DND-41 (cell line): ENCODE results near the gene VAMP2.

Experiments
- ATAC-seq: fragments of 200-7000 bp; cut with Tn5 transposase; 3 replicates; pipeline ENCODE4 v1.9.1; 2021; ENCODE audit warnings: low read depth; ENCODE audit not compliant: insufficient read depth
- DNase-seq: peaks from one replicate; pipeline ENCODE4 v3.0.0-alpha.2; 2020
- H2AFZ ChIP-seq: 2 replicates; pipeline ENCODE4 v1.6.0; 2012; ENCODE audit warnings: low read depth, low read length
- H3K27ac ChIP-seq: 2 replicates; pipeline ENCODE4 v1.5.1; 2012; ENCODE audit warnings: low read length, inconsistent platforms
- H3K27me3 ChIP-seq: fragments of 200-600 bp; sonication (generic); 2 replicates; pipeline ENCODE4 v1.6.0; 2012; ENCODE audit warnings: low read length, mild to moderate bottlenecking, inconsistent platforms; ENCODE audit not compliant: insufficient read depth, poor library complexity
- H3K36me3 ChIP-seq: 2 replicates; pipeline ENCODE4 v1.5.1; 2012; ENCODE audit warnings: low read length, inconsistent platforms; ENCODE audit not compliant: insufficient read depth
- H3K4me1 ChIP-seq: 2 replicates; pipeline ENCODE4 v1.5.1; 2012; ENCODE audit warnings: mild to moderate bottlenecking, low read length; ENCODE audit not compliant: insufficient read depth
- H3K4me2 ChIP-seq: 2 replicates; pipeline ENCODE4 v1.6.0; 2012; ENCODE audit warnings: mild to moderate bottlenecking, moderate library complexity, low read length, inconsistent platforms; ENCODE audit not compliant: insufficient read depth
- H3K4me3 ChIP-seq, 2 experiments: fragments of 200-600 bp in 1 of 2; shearing (Covaris generic) in 1 of 2; 2 replicates each; pipeline ENCODE4 v1.5.1; 2012 to 2016; ENCODE audit warnings: inconsistent platforms in 2 of 2, low read length in 2 of 2, mild to moderate bottlenecking in 2 of 2, low read depth in 1 of 2, moderate library complexity in 1 of 2
- H3K79me2 ChIP-seq: 2 replicates; pipeline ENCODE4 v1.6.0; 2012; ENCODE audit warnings: low read length, inconsistent platforms; ENCODE audit not compliant: insufficient read depth
- H3K9ac ChIP-seq: 2 replicates; pipeline ENCODE4 v1.6.0; 2012; ENCODE audit warnings: low read depth, mild to moderate bottlenecking, inconsistent platforms, low read length, moderate library complexity
- H3K9me3 ChIP-seq: 2 replicates; pipeline ENCODE4 v1.5.1; 2012; ENCODE audit warnings: low read length, moderate library complexity, mild to moderate bottlenecking, inconsistent platforms; ENCODE audit not compliant: insufficient read depth, severe bottlenecking
- H4K20me1 ChIP-seq: 2 replicates; pipeline ENCODE4 v1.6.0; 2012; ENCODE audit warnings: low read length; ENCODE audit not compliant: insufficient read depth
- EZH2 ChIP-seq: IDR thresholded peaks from 3 replicates; pipeline ENCODE4 v1.6.1; 2012; ENCODE audit warnings: borderline replicate concordance, low read depth, mild to moderate bottlenecking, moderate library complexity, low read length, inconsistent platforms; ENCODE audit not compliant: severe bottlenecking
- TF ChIP-seq, protein P1 (sequence below): IDR thresholded peaks from 2 replicates; pipeline ENCODE4 v1.5.1; 2012; ENCODE audit warnings: borderline replicate concordance, low read length, moderate library complexity, mild to moderate bottlenecking; ENCODE audit not compliant: poor library complexity, severe bottlenecking; ENCODE audit errors: extremely low read depth

The VAMP2 gene

DNA sequence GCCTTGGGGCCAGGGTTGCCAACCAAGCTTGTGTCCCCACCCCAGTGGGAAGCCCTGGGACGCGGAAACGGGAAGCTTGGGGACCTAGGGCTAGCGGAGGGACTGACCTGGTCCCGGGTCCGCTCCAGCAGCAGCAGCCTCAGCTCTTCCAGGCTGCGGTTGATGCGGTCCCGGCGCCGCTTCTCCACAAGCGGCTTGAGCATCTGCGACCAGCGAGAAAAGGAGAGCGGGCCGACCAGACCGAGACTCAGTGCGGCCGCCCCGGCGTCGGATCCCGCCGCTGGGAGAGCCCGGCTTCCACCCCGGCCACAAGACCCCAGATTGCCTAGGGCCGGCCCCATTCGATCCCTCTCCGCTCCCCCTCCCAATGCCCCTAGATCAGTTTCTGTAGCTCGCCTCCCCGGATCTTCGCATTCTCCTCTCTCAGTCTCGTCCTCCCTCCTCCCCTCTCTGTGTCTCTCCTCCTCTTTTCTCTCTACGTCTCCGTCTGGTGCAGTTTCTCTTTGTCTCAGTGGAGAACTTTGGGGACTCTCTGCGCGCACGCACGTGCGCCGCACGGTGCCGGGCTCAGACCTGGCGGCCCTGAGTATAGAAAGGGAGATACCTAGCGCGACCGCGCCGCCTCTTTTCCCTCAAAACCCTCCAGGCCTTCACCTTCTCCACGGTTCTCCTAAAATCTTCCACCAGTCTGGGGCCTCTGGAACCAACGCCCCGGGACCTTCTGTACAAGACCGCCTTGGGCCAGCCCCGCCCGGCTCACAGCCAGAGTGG is 39.6 kb downstream of the VAMP2 start:
- DNase-seq (peak; percentile 29), ATAC-seq (no peak)
- Histone ChIP-seq H4K20me1 (peaks cover 30% of the 10 kb centered on the region; the same call in 1 of the 2 replicates), H3K79me2 (no peaks in the 10 kb centered on the region), H3K27ac (no peak overlapping the region), H3K9ac (no peak overlapping the region), H3K4me2 (peak overlapping the region; percentile 100), H3K36me3 (no peaks in the 10 kb centered on the region), H3K27me3 (peaks cover 46% of the 10 kb centered on the region), H3K9me3 (no peaks in the 10 kb centered on the region), H2AFZ (no peak overlapping the region), H3K4me1 (peaks cover 85% of the 10 kb centered on the region), H3K4me3 (no peak overlapping the region)
- TF ChIP-seq, protein P1, sequence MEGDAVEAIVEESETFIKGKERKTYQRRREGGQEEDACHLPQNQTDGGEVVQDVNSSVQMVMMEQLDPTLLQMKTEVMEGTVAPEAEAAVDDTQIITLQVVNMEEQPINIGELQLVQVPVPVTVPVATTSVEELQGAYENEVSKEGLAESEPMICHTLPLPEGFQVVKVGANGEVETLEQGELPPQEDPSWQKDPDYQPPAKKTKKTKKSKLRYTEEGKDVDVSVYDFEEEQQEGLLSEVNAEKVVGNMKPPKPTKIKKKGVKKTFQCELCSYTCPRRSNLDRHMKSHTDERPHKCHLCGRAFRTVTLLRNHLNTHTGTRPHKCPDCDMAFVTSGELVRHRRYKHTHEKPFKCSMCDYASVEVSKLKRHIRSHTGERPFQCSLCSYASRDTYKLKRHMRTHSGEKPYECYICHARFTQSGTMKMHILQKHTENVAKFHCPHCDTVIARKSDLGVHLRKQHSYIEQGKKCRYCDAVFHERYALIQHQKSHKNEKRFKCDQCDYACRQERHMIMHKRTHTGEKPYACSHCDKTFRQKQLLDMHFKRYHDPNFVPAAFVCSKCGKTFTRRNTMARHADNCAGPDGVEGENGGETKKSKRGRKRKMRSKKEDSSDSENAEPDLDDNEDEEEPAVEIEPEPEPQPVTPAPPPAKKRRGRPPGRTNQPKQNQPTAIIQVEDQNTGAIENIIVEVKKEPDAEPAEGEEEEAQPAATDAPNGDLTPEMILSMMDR, result no peak
- peak; percentile 93 for TF ChIP-seq EZH2

DNA sequence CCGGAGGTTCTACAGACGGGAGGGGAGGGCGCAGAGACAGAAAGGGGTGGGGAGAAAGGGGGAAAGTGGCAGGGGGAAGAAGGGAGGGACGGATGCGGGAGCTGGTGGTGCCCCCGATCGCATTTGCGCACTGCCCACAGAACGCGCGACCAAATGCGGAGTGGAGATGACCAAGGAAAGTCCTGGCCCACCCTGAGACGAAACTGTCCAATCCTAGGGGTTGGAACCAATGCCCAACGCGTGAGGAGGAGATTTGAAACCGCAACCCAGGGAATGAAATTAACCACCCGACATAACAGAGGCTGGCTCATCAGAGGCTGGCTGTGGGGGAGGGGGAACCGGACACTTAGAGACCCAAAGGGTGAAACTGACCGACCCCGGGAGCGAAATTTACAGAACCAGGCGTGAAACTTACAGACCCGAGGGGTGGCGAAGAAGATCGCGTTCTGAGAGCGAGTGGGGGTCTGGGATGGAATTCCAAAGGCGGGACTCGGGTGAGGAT is 40.3 kb downstream of the VAMP2 start:
- H4K20me1 ChIP-seq, result peaks cover 30% of the 10 kb centered on the region; the same call in 1 of the 2 replicates
- H3K36me3 ChIP-seq, result no peaks in the 10 kb centered on the region
- TF ChIP-seq EZH2, result no peak
- TF ChIP-seq, protein P1, result no peak
- ATAC-seq (no peak), DNase-seq (no peak)
- peaks cover 53% of the 10 kb centered on the region for H3K27me3 ChIP-seq
- peaks cover 91% of the 10 kb centered on the region for H3K4me1 ChIP-seq
- H2AFZ ChIP-seq, result no peak overlapping the region
- peak overlapping the region; percentile 100 for H3K4me2 ChIP-seq
- H3K9me3 ChIP-seq, result no peaks in the 10 kb centered on the region
- no peaks in the 10 kb centered on the region for H3K79me2 ChIP-seq
- peak overlapping the region in 1 of 2 experiments; percentile 98; a peak in 1 of 4 replicates for H3K4me3 ChIP-seq
- no peak overlapping the region for H3K27ac ChIP-seq
- H3K9ac ChIP-seq, result no peak overlapping the region; the same call in 1 of the 2 replicates

GRCh38 chr17:8121681-8122421 is 40.9 kb downstream of the VAMP2 start:
- Histone ChIP-seq H3K4me2 (peak overlapping the region; percentile 100), H3K9ac (peak overlapping the region; percentile 44; the same call in 1 of the 2 replicates), H3K79me2 (no peaks in the 10 kb centered on the region), H2AFZ (no peak overlapping the region), H4K20me1 (peaks cover 30% of the 10 kb centered on the region; the same call in 1 of the 2 replicates), H3K36me3 (no peaks in the 10 kb centered on the region), H3K9me3 (no peaks in the 10 kb centered on the region), H3K27me3 (peaks cover 58% of the 10 kb centered on the region), H3K4me1 (peaks cover 90% of the 10 kb centered on the region), H3K27ac (no peak overlapping the region), H3K4me3 (peak overlapping the region in 1 of 2 experiments; percentile 98; a peak in 3 of 4 replicates)
- peak; percentile 29 for DNase-seq
- ATAC-seq, result no peak
- TF ChIP-seq, protein P1, result peak; percentile 55
- TF ChIP-seq EZH2, result no peak
